GM19397 (cell line): ENCODE measurements around the gene APOH.

Source experiments
- ATAC-seq: cut with Tn5 transposase; IDR thresholded peaks from one replicate; pipeline ENCODE4 v1.9.1; 2021; ENCODE audit warnings: mild to moderate bottlenecking, moderate library complexity; ENCODE audit not compliant: unreplicated experiment

The APOH gene

DNA sequence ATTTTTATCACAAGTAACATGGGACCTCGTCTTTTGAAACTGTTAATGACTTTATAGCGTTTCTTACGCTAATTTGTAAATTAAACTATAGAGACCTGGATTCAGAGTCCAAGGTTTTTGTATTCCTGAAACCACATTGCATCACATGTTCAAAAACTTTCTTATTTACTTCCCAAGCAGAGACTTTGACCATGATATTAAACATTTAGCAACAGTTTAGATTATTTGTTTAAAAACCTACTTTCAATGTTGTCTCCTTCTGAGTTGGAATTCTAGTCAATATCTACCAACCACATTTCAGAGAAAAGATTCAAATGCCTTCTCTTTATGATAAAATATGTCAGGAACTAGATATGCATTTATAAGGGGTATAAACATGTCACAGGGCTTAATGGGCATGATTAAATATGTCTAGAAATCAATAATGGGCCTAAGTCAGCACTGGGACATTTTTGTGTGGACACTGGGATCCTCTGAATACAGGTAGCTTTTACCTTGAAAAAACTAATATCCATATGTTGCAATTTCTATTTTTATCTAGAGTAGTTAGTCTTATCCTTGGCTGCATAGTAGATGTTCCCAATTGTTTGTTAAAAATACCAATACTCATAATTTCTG lies 6.3 kb upstream of the APOH start:
- ATAC-seq, result no peak

DNA sequence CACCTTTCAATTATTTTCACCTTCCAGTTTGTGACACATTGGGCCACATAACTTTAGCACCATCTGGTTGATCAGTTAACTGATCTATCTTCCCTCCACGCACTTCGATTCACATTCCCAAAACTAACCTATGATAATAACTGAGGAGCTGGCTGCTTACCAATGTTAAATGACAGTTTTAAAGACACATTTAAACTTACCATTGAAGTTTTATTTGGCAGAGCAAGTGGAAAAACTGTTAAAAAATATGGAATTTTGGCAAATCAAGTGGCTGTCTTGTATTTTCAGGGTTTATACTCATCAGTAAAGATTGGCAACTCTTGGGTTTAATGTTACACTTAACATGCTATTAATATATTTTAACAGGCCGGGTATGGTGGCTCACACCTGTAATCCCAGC lies 5.4 kb upstream of the APOH start:
- no peak for ATAC-seq

DNA sequence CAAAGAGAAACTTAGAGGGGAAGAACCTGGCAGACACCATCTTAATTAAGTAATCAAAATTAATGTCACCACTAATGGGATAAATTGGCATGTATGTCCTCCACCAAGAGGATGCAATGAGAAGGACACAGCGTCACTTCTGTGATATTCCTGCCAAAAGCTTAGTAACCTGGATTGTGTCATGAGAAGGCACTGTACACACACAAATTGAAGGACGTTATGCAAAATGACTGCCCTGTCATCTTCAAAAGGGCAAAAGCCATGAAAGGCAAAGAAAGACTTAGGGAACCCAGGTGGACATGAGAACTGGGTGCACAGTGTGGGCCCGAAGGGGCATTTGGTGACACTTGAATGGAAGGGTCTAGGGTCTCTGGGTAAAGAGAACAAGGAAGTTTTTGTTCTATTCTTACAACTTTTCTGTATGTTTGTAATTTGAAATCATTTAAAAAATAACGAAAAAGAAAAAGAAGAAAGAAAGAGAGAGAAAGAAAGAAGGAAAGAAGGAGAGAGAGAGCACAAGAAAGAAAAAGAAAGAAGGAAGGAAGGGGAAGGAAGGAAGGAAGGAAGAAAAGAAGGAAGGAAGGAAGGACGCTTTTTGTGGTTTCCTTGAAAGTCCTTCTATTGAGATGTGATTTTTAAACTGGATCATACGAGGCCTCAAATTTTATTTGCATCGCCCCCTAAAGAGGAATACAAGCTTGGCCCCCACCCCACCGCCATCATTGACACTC lies 4.0 kb upstream of the APOH start:
- ATAC-seq, result no peak

DNA sequence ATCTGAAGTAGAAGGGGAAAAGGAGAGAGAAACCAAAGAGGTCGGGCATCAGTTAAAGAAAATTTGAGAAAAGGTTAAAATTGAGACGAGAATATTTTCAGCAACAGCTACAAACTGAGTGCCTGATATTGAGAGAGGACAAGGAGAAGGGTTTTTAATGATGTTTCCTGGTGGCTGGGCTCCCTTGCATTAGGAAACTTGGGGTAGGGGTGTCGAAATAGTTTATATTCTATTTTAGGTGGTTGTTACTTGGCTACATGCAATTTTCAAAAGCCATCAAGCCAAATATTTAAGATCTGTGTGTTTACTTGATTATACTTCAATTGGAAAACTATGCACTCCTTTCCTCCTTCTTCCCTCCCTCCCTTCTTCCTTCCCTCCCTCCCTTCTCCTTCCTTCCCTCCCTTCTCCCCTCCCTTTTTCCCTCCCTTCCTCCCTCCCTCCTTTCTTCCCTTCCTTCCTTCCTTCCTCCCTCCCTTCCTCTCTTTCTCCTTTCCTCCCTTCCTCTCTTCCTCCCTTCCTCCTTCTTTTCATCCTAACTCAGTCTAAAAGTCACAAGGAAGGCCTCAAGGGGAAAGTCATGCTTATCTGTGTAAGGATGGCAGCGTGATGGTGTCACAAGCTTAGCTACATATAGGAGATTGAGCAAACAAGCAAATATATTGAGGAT lies 1.8 kb upstream of the APOH start:
- no peak for ATAC-seq

DNA sequence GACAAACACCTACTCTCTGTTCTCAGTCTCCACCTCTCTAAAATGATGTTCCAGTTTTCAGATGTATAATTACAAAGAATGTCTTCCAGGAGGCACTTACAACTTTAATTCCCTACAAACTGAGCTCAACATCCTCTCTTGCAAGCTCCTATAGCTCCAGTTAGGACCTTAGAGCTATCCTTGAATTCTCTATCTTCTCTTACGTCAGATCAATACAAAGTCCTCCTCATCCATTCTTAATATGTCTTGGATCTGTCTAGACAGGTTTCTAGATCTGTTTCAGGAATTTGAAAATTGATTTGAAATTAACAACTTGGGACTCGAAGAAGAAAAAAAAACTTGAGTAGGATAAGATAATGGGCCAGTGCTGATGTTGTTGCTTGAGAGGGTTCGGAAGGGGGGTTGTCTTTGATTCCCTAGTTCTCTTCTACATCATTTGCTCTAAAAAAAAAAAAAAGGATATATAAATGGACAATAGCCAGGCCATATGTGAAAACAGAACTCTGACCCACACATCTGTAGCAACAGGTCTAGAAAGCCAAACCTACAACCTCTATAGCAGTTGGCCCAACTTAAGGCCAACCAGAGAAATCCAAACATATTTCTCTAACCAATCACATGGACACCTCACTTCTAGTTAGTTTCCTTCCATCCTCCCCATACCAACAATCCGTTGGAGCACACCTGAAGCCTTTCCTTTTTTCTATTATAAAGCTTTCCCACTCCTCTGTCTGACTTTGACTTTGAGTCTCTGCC lies 746 bp upstream of the APOH start:
- ATAC-seq, result no peak

DNA sequence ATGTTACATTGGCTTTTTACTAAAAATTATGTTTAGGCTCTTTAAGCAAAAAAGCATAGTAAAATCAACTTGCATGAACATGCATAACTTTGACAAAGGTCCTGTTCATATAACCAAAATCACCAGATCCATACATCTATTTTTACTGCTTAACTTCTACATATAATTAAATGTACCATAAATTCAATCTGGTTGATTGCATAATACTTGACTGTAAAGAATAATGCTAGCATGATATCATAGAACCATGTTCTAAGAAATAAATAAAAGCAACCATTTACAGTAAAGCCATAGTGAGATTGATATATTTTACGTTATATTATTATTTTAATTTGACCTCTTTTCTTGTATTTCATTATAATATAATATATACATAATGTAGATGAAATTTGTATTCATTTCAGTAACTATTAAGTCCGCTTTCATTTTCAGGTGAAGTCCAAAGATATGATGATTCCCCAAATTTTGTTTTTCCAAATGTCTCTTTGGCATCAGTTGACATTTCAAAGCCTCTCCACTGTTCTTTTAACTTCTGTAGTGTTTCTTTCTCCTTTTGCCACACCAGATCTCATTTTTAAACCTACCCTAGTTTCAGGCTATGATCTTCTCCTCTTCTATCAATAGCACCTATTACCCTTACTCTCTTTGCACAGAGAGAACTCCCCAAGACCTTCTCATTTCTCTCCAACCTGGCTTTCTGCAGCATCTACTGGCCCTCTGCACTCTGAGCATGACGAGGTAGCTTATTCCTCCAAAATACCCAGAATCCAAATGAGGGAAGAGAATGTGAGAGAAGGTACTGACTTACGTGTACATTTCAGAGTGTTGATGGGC lies 1.8 kb downstream of the APOH start:
- ATAC-seq, result no peak

DNA sequence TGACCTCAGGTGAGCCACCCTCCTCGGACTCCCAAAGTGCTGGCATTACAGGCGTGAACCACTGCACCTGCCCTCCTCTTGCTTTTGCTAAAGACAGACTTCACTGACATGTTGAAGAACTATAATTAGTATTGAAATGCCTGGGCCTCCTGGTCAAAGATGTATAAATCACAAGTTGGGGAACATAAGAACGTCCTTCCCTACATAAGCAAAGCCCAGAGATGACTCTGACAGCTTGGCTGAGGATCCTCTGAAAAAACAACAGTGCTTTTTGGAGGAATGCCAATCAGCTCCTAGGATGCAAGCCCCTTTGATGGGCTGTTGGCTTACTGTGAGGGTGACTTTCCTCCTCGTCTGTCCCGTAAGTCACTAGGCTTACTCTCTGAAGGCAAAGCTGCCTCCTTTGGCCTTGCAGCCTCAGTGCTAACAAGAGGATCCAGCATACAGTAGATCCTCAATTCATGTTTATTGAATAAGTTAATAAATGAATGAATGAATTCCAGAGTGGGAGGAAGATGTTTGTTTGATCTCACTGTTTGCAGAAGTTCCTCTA lies 6.3 kb downstream of the APOH start:
- ATAC-seq, result no peak

DNA sequence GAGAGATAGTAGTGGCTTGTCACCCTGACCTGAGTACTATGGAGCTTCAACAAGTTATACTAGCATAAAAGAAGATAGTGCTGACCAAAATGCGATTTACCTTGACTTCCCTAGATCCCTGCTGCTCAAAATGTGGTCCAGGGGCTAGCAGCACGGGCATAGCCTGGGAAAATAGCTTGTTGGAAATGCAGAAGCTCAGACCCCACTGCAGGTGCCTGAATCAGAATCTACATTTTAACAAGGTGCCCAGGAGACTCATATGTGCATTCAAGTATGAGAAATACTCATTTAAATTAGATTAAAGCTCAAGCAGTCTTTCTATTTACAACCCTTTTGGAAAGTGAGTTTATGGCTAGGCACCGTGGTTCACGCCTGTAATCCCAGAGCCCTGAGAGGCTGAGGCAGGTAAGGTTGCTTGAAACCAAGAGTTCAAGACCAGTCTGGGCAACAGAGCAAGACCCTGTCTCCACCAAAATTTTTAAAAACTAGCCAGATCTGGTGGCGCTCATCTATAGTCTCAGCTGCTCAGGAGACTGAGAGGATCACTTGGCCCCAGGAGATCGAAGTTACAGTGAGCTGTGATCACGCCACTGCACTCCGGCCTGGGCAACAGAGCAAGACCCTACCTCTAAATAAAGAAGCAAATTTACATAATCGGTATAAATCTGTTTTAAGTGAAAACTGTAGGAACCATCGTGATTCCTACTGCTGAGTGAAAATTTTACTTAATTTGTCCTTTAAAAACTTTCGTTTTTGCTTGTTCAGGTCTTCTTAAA lies 7.3 kb downstream of the APOH start:
- ATAC-seq, result no peak

DNA sequence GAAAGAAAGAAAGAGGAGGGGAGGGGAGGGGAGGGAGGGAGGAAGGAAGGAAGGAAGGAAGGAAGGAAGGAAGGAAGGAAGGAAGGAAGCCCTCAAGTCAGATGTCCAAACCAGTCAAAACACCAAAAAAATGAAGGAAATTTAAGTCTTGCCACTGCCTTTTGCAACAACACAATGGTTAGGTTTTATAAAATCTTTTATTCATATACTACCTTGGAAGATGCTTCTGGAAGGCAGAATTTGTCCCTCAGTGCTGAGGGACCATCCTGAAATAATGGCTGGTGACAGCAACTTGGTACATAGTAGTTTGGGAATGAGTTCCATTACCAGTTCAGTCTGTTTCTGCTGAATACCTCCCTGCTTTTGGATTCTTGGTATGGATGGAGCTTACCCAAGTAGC lies 7.9 kb downstream of the APOH start:
- no peak for ATAC-seq

DNA sequence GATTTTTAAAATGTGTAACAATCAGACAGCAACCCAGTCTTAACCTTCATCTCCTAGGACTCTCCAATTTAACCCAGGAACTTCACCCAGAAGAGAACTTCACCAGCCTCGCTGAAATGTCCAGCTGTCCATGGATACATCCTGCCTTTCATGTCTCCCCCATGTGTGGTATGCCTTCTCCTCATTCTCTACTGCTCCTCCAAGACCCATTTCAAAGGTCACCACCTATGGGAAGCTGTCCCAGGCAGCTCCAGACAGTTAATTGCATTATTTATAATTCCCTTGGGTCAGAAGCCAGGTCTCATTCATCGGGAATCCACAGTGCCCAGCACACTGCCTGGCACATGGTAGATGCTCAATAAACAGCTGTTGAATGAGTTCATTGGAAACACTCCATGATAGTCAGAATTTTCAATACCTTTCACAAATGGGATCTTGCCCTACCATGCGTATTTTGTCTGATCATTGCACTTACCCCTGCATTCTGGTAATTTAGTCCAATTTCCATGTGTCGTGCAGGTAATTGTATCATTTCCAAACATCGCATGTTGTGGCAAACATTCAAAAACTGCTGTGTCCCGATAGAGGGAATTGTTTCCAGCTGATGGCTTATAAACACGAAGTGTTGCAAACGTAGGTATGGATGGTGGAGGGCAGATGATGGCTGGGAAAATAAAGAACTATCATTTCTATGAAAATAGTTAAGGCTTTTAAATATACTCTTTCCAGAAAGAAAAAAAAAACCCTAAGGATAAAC lies 9.0 kb downstream of the APOH start:
- ATAC-seq, result no peak

DNA sequence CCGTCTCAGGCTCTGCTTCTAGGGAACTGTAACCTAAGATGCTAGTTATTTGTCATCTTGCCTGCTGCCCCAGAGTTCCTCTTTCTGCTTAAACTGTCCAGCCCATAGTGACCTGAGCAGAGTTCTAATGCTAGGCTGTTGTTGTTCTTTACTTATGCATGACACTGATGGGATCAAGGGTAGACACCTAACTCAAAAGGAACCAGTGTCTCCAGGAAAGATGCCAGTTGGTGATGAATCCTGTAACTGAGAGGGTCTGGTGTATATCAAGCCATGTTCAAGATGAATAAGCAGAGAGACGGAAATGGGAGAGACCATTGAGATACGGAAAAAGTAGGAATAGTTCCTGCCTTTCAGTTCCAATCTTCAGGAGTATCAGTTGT lies 13.7 kb downstream of the APOH start:
- ATAC-seq, result no peak

DNA sequence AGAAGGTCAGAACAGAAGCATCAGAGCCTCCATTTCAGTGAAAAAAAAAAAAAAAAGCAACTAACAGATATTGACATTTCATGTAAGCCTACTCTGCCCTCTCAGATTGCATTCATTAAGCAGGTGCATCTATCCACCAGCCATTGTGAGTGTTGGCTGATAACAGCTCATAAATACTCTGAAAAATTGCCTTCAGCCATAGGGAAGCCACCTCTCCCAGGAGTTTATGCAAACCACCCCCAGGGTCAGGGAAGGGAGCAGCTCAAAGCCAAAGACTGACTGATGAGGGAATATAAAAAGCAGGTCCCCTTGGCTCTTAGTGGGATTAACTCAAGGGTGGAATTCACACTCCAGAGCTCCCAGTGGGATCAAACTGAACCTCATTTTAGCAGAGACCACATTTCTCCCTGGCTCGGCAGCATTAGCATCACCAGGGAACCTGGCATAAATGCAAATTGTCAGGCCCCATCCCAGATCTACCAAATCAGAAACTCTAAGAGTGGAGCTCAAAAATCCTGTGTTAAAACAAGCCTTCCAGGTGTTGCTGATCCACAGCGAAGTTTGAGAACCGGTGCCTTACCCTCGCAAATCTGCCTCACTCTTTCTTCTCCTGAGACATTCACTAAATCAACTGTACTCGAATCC lies 14.2 kb downstream of the APOH start:
- ATAC-seq, result no peak

DNA sequence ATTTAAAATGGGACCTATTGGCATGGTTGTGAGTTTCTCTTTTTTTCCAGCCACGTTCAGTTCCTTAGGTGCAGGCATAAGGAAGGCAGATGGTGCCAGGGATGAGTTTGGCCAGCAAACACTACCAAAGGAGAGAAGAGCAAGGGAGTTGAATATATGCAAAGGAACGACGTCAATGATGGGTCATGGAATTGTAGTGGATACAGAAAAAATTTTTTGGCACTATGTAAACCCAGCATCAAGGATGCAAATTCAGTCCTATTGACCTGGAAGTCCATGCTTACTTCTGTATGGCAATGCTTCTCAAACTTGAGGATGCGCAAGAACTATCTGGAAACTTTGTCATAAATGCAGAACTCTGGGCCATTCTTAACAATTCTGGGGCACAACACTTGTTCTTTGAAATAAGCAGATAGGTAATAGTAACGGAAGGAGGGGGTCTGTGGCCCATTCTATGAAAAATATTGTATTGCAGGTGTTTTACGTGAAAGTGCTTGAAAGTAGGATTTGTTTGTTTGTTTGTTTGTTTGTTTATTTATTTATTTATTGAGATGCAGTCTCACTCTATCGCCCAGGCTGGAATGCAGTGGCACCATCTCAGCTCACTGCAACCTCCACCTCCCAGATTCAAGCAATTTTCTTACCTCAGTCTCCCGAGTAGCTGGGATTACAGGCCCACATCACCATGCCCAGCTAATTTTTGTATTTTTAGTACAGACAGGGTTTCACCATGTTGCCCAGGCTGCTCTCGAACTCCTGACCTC lies 18.0 kb downstream of the APOH start:
- ATAC-seq, result no peak

DNA sequence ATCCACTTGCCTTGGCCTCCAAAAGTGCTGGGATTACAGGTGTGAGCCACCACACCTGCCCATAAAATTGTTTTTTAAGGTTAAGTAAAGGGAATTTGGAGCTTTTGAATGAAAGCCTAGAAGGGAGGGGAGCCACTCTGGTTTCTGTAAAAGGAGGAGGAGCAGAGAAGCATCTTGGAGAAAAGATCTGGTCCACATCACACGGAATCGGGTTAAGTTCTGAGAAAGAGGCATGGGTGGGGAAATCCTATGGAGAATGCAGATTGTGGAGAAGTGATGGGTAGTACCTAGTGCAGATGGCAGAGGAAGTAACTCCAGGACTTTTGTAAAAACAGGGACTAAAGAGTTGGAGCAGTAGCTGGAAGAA lies 19.0 kb downstream of the APOH start:
- no peak for ATAC-seq

DNA sequence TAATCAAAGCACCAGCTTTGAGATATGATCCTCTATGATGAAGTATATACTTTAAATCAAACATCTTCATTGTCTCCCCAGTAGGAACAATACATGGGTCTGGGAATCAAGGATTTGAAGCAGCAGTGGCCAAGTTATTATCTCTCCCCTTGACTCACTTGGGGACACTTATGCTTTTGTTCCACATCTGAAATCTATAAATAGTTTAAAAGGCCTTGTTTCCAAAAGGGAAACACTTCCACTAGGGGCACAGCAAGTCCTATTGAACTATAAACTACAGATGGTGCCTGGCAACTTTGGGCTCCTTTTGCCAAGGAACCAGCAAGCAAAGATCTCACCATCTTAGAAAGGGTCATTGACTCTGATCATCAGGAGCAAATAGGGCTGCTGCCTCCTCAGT lies 21.3 kb downstream of the APOH start:
- ATAC-seq, result no peak

DNA sequence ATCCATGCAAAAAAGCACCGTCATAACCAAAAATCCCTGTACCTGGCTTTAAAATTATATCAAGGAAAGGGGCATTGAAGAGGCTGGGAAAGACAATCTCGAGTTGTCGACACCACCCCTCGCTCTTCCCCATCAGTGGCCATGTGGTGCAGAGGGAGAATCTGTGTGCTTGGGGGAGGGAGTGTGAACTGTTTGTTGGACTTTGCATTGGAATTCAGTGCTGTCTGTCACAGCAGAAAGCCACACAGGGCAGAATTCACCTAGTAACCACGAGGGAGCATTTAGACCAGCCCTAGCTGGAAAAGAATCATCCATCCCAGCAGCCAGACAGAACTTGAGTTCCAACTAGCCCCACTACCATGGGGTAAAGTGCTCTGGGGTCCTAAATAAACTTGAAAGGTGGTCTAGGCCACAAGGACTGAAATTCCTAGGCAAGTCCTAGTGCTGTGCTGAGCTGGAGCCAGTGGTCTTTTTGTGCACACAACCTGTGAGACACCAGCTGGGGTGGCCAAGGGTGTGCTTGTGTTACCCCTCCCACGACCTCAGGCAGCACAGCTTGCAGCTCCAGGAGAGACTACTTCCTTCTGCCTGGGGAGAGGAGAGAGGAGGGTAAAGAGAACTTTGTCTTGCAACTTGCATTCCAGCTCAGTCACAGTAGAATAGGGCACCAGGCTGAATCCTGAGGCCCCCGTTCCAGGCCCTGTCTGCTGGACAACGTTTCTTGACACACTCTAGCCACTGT lies 25.8 kb downstream of the APOH start:
- ATAC-seq, result no peak

DNA sequence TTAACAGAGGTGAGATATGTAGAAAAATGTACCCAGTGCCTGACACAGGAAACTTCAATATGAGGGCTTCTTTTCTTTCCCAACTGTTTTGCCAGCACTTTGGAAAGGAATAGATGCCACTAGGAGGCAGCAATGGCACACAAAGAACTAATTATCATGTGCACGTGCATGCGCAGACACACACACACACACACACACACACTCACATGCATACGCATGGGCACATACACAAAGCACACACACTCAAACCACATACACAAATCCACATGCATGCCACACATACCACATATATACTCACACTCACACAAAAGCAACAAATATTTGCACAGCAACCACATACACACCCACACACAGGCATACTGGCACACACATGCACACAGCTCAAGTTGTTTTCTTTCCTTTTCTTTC lies 28.5 kb downstream of the APOH start:
- no peak for ATAC-seq
